ENCODE results near the gene PDGFC. TPM values are rescaled to one million over a fixed set of nuclear protein-coding genes. Genes with fewer than 3 reads are reported as not detected.

Gene PDGFC
- total RNA-seq, 1 experiment from 2014 or later = 5.3 TPM

- no peak for TF ChIP-seq E2F4 (CRISPR knock-in tag; IDR thresholded peaks at IDR 0.05; ENCODE audit: borderline replicate concordance, low read depth)
- TF ChIP-seq ZMAT4 (CRISPR knock-in tag; IDR thresholded peaks at IDR 0.05) = no peak
- no peak for TF ChIP-seq CTCF (IDR thresholded peaks at IDR 0.05)
- no peak for TF ChIP-seq USF1 (CRISPR knock-in tag; IDR thresholded peaks at IDR 0.05)
- TF ChIP-seq FOXP4 (CRISPR knock-in tag; IDR thresholded peaks at IDR 0.05) = no peak
- no peak for TF ChIP-seq NR3C1 (CRISPR knock-in tag; conservative IDR thresholded peaks at IDR 0.05; ENCODE audit: low read depth)
- TF ChIP-seq RORB (CRISPR knock-in tag; IDR thresholded peaks at IDR 0.05) = no peak
- TF ChIP-seq FOXP1 (CRISPR knock-in tag; IDR thresholded peaks at IDR 0.05; ENCODE audit: borderline replicate concordance) = no peak
Measured at GRCh38 chr4:156778606-156779005, 193.0 kb downstream of the PDGFC start (continued).

- Mint-ChIP-seq H3K9me3 (no peaks in the 10 kb centered on the region), H3K27ac (no peak overlapping the region), H3K36me3 (no peaks in the 10 kb centered on the region), H3K4me3 (no peak overlapping the region), H3K4me1 (peaks cover 11% of the 10 kb centered on the region), H3K27me3 (ENCODE audit: low read depth) (no peaks in the 10 kb centered on the region)
- POLR2A ChIA-PET = no interaction called here
- CTCF ChIA-PET = no interaction called here
- DNase-seq (ENCODE audit: low spot score) (no peak), ATAC-seq (no peak)
- TF ChIP-seq TEAD4 (CRISPR knock-in tag; IDR thresholded peaks at IDR 0.05) (no peak), ZNF138 (CRISPR knock-in tag; conservative IDR thresholded peaks at IDR 0.05) (no peak), FOXK1 (CRISPR knock-in tag; IDR thresholded peaks at IDR 0.05) (no peak), PRRX2 (CRISPR knock-in tag; IDR thresholded peaks at IDR 0.05) (no peak), OVOL2 (CRISPR knock-in tag; IDR thresholded peaks at IDR 0.05; ENCODE audit: borderline replicate concordance) (no peak), CREB1 (CRISPR knock-in tag; IDR thresholded peaks at IDR 0.05) (no peak), ATF1 (CRISPR knock-in tag; IDR thresholded peaks at IDR 0.05) (no peak), JUN (CRISPR knock-in tag; IDR thresholded peaks at IDR 0.05) (no peak), HMGXB4 (CRISPR knock-in tag; IDR thresholded peaks at IDR 0.05) (no peak), NR3C1 (CRISPR knock-in tag; conservative IDR thresholded peaks at IDR 0.05; ENCODE audit: low read depth) (no peak), RELA (CRISPR knock-in tag; IDR thresholded peaks at IDR 0.05; ENCODE audit: borderline replicate concordance) (no peak), ZSCAN18 (CRISPR knock-in tag; IDR thresholded peaks at IDR 0.05) (no peak), ZNF317 (CRISPR knock-in tag; IDR thresholded peaks at IDR 0.05; ENCODE audit: borderline replicate concordance, low read depth) (no peak), ZNF416 (CRISPR knock-in tag; IDR thresholded peaks at IDR 0.05) (no peak), AFF4 (CRISPR knock-in tag; IDR thresholded peaks at IDR 0.05; ENCODE audit: borderline replicate concordance) (no peak), ZBTB21 (CRISPR knock-in tag; IDR thresholded peaks at IDR 0.05; ENCODE audit: borderline replicate concordance) (no peak), ZNF219 (CRISPR knock-in tag; IDR thresholded peaks at IDR 0.05; ENCODE audit: borderline replicate concordance) (no peak)
Measured at GRCh38 chr4:156778093-156778492, 193.5 kb downstream of the PDGFC start.

Data from WTC11 (cell line).